ENCODE results near the gene DOHH. TPM values are rescaled to one million over a fixed set of nuclear protein-coding genes. Genes with fewer than 3 reads are reported as not detected.

Gene DOHH
- total RNA-seq, result 10 to 100 TPM; 13.2 to 14.8 TPM

GRCh38 chr19:3500429-3501101, at the start of gene DOHH:
TSS of gene DOHH (minus strand) at chr19:3500674. CDS start at chr19:3496814, 3,860 bp downstream.
- Mint-ChIP-seq H3K27ac (peak within 1 kb of the TSS; percentile 99), H3K9me3 (peaks cover 0 to 5% of the 10 kb centered on the region in 2 donors), H3K36me3 (peaks cover 7 to 8% of the 10 kb centered on the region in 2 donors)
- DNase-seq (ENCODE audit: low spot score in 2 of 2) (peak; percentile 93 to 97), ATAC-seq (peak; percentile 87 to 91)

- Mint-ChIP-seq H3K27ac (no peak overlapping the region), H3K36me3 (no peaks in the 10 kb centered on the region), H3K9me3 (no peaks in the 10 kb centered on the region)
- DNase-seq (ENCODE audit: low spot score in 2 of 2) (no peak), ATAC-seq (no peak)
Observed at GRCh38 chr19:3549816-3550215, 49.3 kb upstream of the DOHH start.

- Mint-ChIP-seq H3K36me3 (no peaks in the 10 kb centered on the region), H3K9me3 (no peaks in the 10 kb centered on the region), H3K27ac (peak overlapping the region in 1 of 2 donors; percentile 37)
- DNase-seq (ENCODE audit: low spot score in 2 of 2) (no peak), ATAC-seq (no peak)
Observed at GRCh38 chr19:3548606-3549005, 48.1 kb upstream of the DOHH start.

GRCh38 chr19:3547767-3548282, 47.4 kb upstream of the DOHH start:
- peak overlapping the region in 1 of 2 donors; percentile 41 for H3K27ac Mint-ChIP-seq
- H3K36me3 Mint-ChIP-seq, result no peaks in the 10 kb centered on the region
- no peak for ATAC-seq
- no peak for DNase-seq (ENCODE audit: low spot score in 2 of 2)
- H3K9me3 Mint-ChIP-seq, result no peaks in the 10 kb centered on the region

- ATAC-seq, result peak in 1 of 2 donors; percentile 38
- no peaks in the 10 kb centered on the region for H3K9me3 Mint-ChIP-seq
- DNase-seq (ENCODE audit: low spot score in 2 of 2), result peak in 1 of 2 donors; percentile 68
- H3K36me3 Mint-ChIP-seq, result no peaks in the 10 kb centered on the region
- peak overlapping the region in 1 of 2 donors; percentile 41 for H3K27ac Mint-ChIP-seq
Observed at GRCh38 chr19:3547301-3547731, 46.8 kb upstream of the DOHH start.

GRCh38 chr19:3546119-3546518, 45.6 kb upstream of the DOHH start:
- Mint-ChIP-seq H3K36me3 (no peaks in the 10 kb centered on the region), H3K27ac (peak overlapping the region in 1 of 2 donors; percentile 41), H3K9me3 (no peaks in the 10 kb centered on the region)
- DNase-seq (ENCODE audit: low spot score in 2 of 2) (no peak), ATAC-seq (no peak)

- Mint-ChIP-seq H3K9me3 (no peaks in the 10 kb centered on the region), H3K36me3 (no peaks in the 10 kb centered on the region), H3K27ac (peak overlapping the region; percentile 36 to 72)
- no peak for DNase-seq (ENCODE audit: low spot score in 2 of 2)
- no peak for ATAC-seq
Observed at GRCh38 chr19:3545669-3546034, 45.2 kb upstream of the DOHH start.

- peak; percentile 70 to 84 for ATAC-seq
- DNase-seq (ENCODE audit: low spot score in 2 of 2), result peak; percentile 83 to 96
- peaks cover 0 to under 1% of the 10 kb centered on the region in 2 donors for H3K36me3 Mint-ChIP-seq
- peak overlapping the region; percentile 36 to 72 for H3K27ac Mint-ChIP-seq
- H3K9me3 Mint-ChIP-seq, result no peaks in the 10 kb centered on the region
Observed at GRCh38 chr19:3544742-3545668, 44.5 kb upstream of the DOHH start.

- Mint-ChIP-seq H3K36me3 (peaks cover 0 to 8% of the 10 kb centered on the region in 2 donors), H3K9me3 (no peaks in the 10 kb centered on the region), H3K27ac (peak overlapping the region in 1 of 2 donors; percentile 44)
- DNase-seq (ENCODE audit: low spot score in 2 of 2) (no peak), ATAC-seq (no peak)
Observed at GRCh38 chr19:3544058-3544376, 43.5 kb upstream of the DOHH start.

- peak overlapping the region in 1 of 2 donors; percentile 44 for H3K27ac Mint-ChIP-seq
- DNase-seq (ENCODE audit: low spot score in 2 of 2) (no peak), ATAC-seq (no peak)
- H3K36me3 Mint-ChIP-seq, result peaks cover 0 to 8% of the 10 kb centered on the region in 2 donors
- H3K9me3 Mint-ChIP-seq, result no peaks in the 10 kb centered on the region
Observed at GRCh38 chr19:3543150-3544057, 42.9 kb upstream of the DOHH start.

GRCh38 chr19:3539756-3540118, 39.3 kb upstream of the DOHH start:
- ATAC-seq (no peak), DNase-seq (ENCODE audit: low spot score in 2 of 2) (no peak)
- no peaks in the 10 kb centered on the region for H3K9me3 Mint-ChIP-seq
- peak overlapping the region; percentile 36 to 56 for H3K27ac Mint-ChIP-seq
- peaks cover 0 to 14% of the 10 kb centered on the region in 2 donors for H3K36me3 Mint-ChIP-seq

GRCh38 chr19:3538965-3539755, 38.7 kb upstream of the DOHH start, which contains the start of gene TEKTIP1:
TSS of gene TEKTIP1 (plus strand) at chr19:3539174. CDS start at chr19:3539178, 4 bp downstream.
- Mint-ChIP-seq H3K27ac (peak within 1 kb of the TSS; percentile 36 to 77), H3K9me3 (no peaks in the 10 kb centered on the region), H3K36me3 (peaks cover 0 to 17% of the 10 kb centered on the region in 2 donors)
- no peak for ATAC-seq
- DNase-seq (ENCODE audit: low spot score in 2 of 2), result no peak

- no peaks in the 10 kb centered on the region for H3K9me3 Mint-ChIP-seq
- peak overlapping the region in 1 of 2 donors; percentile 77 for H3K27ac Mint-ChIP-seq
- peaks cover 0 to 17% of the 10 kb centered on the region in 2 donors for H3K36me3 Mint-ChIP-seq
- DNase-seq (ENCODE audit: low spot score in 2 of 2) (no peak), ATAC-seq (no peak)
Observed at GRCh38 chr19:3538258-3538929, 37.9 kb upstream of the DOHH start.

GRCh38 chr19:3537438-3538240, 37.2 kb upstream of the DOHH start:
- peak overlapping the region; percentile 77 to 84 for H3K27ac Mint-ChIP-seq
- ATAC-seq, result peak; percentile 9 to 19

More at GRCh38 chr19:3537438-3538240, 37.2 kb upstream of the DOHH start:
- Mint-ChIP-seq H3K9me3 (no peaks in the 10 kb centered on the region), H3K36me3 (peaks cover 0 to 17% of the 10 kb centered on the region in 2 donors)
- no peak for DNase-seq (ENCODE audit: low spot score in 2 of 2)

Measured in activated naive CD4-positive, alpha-beta T cell treated with anti-CD3 and anti-CD28 coated beads, Interleukin-2, amount 50 U/mL, for 72 hours (primary cell).